ENCODE data around the gene ADAM8. TPM values are rescaled to one million over a fixed set of nuclear protein-coding genes. Genes with fewer than 3 reads are reported as not detected.

Gene ADAM8
- total RNA-seq, 1 experiment from 2014 or later, result 3.7 TPM

- intact Hi-C loops (cut with micrococcal nuclease; ENCODE audit: unreplicated experiment) (no loop called here), in situ Hi-C loops (cut with HindIII; ENCODE audit: low pct_unique_long_range_greater_than_20kb, low sequenced_read_pairs) (no loop called here)
- BruUV-seq (replicated peaks), result no TSS peak
- Histone ChIP-seq H3K9me3 (ENCODE audit: control insufficient read depth, insufficient read depth, low read depth, low read length) (no peaks in the 10 kb centered on the region), H3K27me3 (ENCODE audit: control insufficient read depth, insufficient read depth, low read length) (no peaks in the 10 kb centered on the region), H3K4me3 (ENCODE audit: low read depth in 2 of 2, low read length in 2 of 2) (no peak overlapping the region), H3K36me3 (ENCODE audit: control insufficient read depth, insufficient read depth, low read length) (no peaks in the 10 kb centered on the region), H3K27ac (ENCODE audit: low read length) (no peak overlapping the region), H3K4me1 (ENCODE audit: control insufficient read depth, insufficient read depth, low read length) (peaks cover 11% of the 10 kb centered on the region)
- ChIA-PET POLR2A (no interaction called here), CTCF (no interaction called here)
- no peak for ATAC-seq
- TF ChIP-seq REST (IDR thresholded peaks at IDR 0.05; ENCODE audit: insufficient read depth in 1 of 2, low read depth in 2 of 2, low read length in 1 of 2), result no peak
- TF ChIP-seq POLR2AphosphoS5 (IDR thresholded peaks at IDR 0.05; ENCODE audit: low read depth, low read length), result no peak
- TF ChIP-seq CTCF (IDR thresholded peaks at IDR 0.05), result no peak
- no peak for TF ChIP-seq TCF7L2 (IDR thresholded peaks at IDR 0.05; ENCODE audit: low read depth, low read length)
- no peak for TF ChIP-seq SIN3A (IDR thresholded peaks at IDR 0.05; ENCODE audit: borderline replicate concordance, insufficient read depth, low read depth, low read length)
- DNase-seq (ENCODE audit: low read depth, low spot score), result no peak
Observed at GRCh38 chr10:133270773-133271297, 5.8 kb downstream of the ADAM8 start.

- no peak for TF ChIP-seq SIN3A (IDR thresholded peaks at IDR 0.05; ENCODE audit: borderline replicate concordance, insufficient read depth, low read depth, low read length)
- TF ChIP-seq TCF7L2 (IDR thresholded peaks at IDR 0.05; ENCODE audit: low read depth, low read length), result no peak
- no peak for TF ChIP-seq REST (IDR thresholded peaks at IDR 0.05; ENCODE audit: insufficient read depth in 1 of 2, low read depth in 2 of 2, low read length in 1 of 2)
- TF ChIP-seq POLR2AphosphoS5 (IDR thresholded peaks at IDR 0.05; ENCODE audit: low read depth, low read length), result no peak
- BruUV-seq (replicated peaks), result no TSS peak
- Histone ChIP-seq H3K27me3 (ENCODE audit: control insufficient read depth, insufficient read depth, low read length) (no peaks in the 10 kb centered on the region), H3K4me3 (ENCODE audit: low read depth in 2 of 2, low read length in 2 of 2) (no peak overlapping the region), H3K36me3 (ENCODE audit: control insufficient read depth, insufficient read depth, low read length) (no peaks in the 10 kb centered on the region), H3K9me3 (ENCODE audit: control insufficient read depth, insufficient read depth, low read depth, low read length) (no peaks in the 10 kb centered on the region), H3K4me1 (ENCODE audit: control insufficient read depth, insufficient read depth, low read length) (peaks cover 5% of the 10 kb centered on the region; the same call in 1 of the 2 replicates), H3K27ac (ENCODE audit: low read length) (no peak overlapping the region)
- ChIA-PET CTCF (interaction anchor here (0.6 kb wide), 1 partner anchor 17 kb away, joined by 5 read pairs; no protein-coding TSS in a partner anchor), POLR2A (no interaction called here)
- DNase-seq (ENCODE audit: low read depth, low spot score) (no peak), ATAC-seq (no peak)
- in situ Hi-C loops (cut with HindIII; ENCODE audit: low pct_unique_long_range_greater_than_20kb, low sequenced_read_pairs), result no loop called here
- intact Hi-C loops (cut with micrococcal nuclease; ENCODE audit: unreplicated experiment), result no loop called here
Observed at GRCh38 chr10:133270204-133270603, 6.5 kb downstream of the ADAM8 start.
